Endothelial cell of umbilical vein (primary cell): ENCODE measurements around the gene NEO1. TPM values are rescaled to one million over a fixed set of nuclear protein-coding genes. Genes with fewer than 3 reads are reported as not detected.

Source experiments
- BruUV-seq: library from RNA; stranded (reverse); fragments of 400-500 nt; replicated peaks from 2 replicates; lab custom pipeline; 2021; lab: Mats Ljungman, UMichigan
- CTCF ChIA-PET: fragments of 300-600, 350-600 bp; sonication (Branson Sonifier 250); formaldehyde crosslinking; loops from one replicate; lab custom pipeline; 2021; ENCODE audit warnings: antibody characterized with exemption, inconsistent platforms; lab: Charles Lee
- POLR2A ChIA-PET: fragments of 300-600, 350-600 bp; sonication (Branson Sonifier 250); formaldehyde crosslinking; loops from one replicate; lab custom pipeline; 2021; ENCODE audit warnings: antibody characterized with exemption, inconsistent platforms; lab: Charles Lee
- DNase-seq: peaks from one replicate; pipeline ENCODE4 v3.0.0-alpha.2; 2011; ENCODE audit warnings: low read depth, low spot score
- FAIRE-seq: peaks from 2 replicates; lab custom pipeline; 2011; peaks lifted over from hg19 to GRCh38; lab: Jason Lieb, UNC
- H2AFZ ChIP-seq: 2 replicates; pipeline ENCODE4 v1.6.0; 2012; ENCODE audit warnings: low read depth, low read length, control low read depth, inconsistent platforms
- H3K27ac ChIP-seq: 2 replicates; pipeline ENCODE4 v1.5.1; 2011; ENCODE audit warnings: low read depth, mild to moderate bottlenecking, control low read depth, low read length, moderate library complexity; ENCODE audit not compliant: insufficient read depth
- H3K27me3 ChIP-seq, 2 experiments: 2 replicates each; pipeline versions ENCODE4 v1.6.0 to v1.6.1; 2011; ENCODE audit warnings: low read length in 2 of 2, mixed read lengths in 1 of 2; ENCODE audit not compliant: control insufficient read depth in 2 of 2, insufficient read depth in 2 of 2
- H3K36me3 ChIP-seq, 2 experiments: 2 replicates in 1 of 2; 3 replicates in 1 of 2; pipeline ENCODE4 v1.5.1; 2011; ENCODE audit warnings: low read length in 2 of 2, mild to moderate bottlenecking in 1 of 2, moderate library complexity in 1 of 2; ENCODE audit not compliant: control insufficient read depth in 2 of 2, insufficient read depth in 2 of 2; ENCODE audit errors: extremely low read depth in 1 of 2
- H3K4me1 ChIP-seq: 3 replicates; pipeline ENCODE4 v1.5.1; 2011; ENCODE audit warnings: mild to moderate bottlenecking, low read length; ENCODE audit not compliant: control insufficient read depth, insufficient read depth; ENCODE audit errors: extremely low read depth
- H3K4me2 ChIP-seq: 2 replicates; pipeline ENCODE4 v1.6.1; 2011; ENCODE audit warnings: low read length, control low read depth, mixed read lengths; ENCODE audit not compliant: insufficient read depth
- H3K4me3 ChIP-seq, 3 experiments: fragments of 200-600 bp in 1 of 3; sonication (generic), shearing (Covaris generic) in 1 of 3; replicated peaks in 1 of 3; 2 replicates each; pipeline ENCODE4 v1.5.1; 2011 to 2016; ENCODE audit warnings: control low read depth in 3 of 3, low read length in 3 of 3, mild to moderate bottlenecking in 2 of 3, inconsistent platforms in 1 of 3, low read depth in 1 of 3, moderate library complexity in 1 of 3; ENCODE audit not compliant: insufficient read depth in 1 of 3
- H3K79me2 ChIP-seq: 2 replicates; pipeline ENCODE4 v1.6.0; 2012; ENCODE audit warnings: low read length, inconsistent platforms; ENCODE audit not compliant: control insufficient read depth, insufficient read depth
- H3K9ac ChIP-seq: replicated peaks from 2 replicates; pipeline ENCODE3; 2011; ENCODE audit warnings: low read length, control low read depth; ENCODE audit not compliant: insufficient read depth; ENCODE audit errors: extremely low read depth
- H3K9me1 ChIP-seq: replicated peaks from 3 replicates; pipeline ENCODE4 v1.6.0; 2011; ENCODE audit warnings: mild to moderate bottlenecking, low read length; ENCODE audit not compliant: control insufficient read depth, insufficient read depth; ENCODE audit errors: extremely low read depth
- H3K9me3 ChIP-seq: replicated peaks from 2 replicates; pipeline ENCODE4 v1.5.1; 2012; ENCODE audit warnings: low read length, inconsistent platforms; ENCODE audit not compliant: control insufficient read depth, insufficient read depth
- H4K20me1 ChIP-seq: replicated peaks from 2 replicates; pipeline ENCODE3; 2011; ENCODE audit warnings: mild to moderate bottlenecking, low read length; ENCODE audit not compliant: control insufficient read depth, insufficient read depth; ENCODE audit errors: extremely low read depth
- EZH2 ChIP-seq: IDR thresholded peaks from 2 replicates; pipeline ENCODE4 v1.6.1; 2012; ENCODE audit warnings: borderline replicate concordance, low read depth, mild to moderate bottlenecking, moderate library complexity, low read length, inconsistent platforms; ENCODE audit not compliant: severe bottlenecking
- FOS ChIP-seq: IDR thresholded peaks from 2 replicates; pipeline ENCODE4 v1.6.1; 2011; ENCODE audit warnings: mild to moderate bottlenecking, low read length, moderate library complexity, borderline replicate concordance; ENCODE audit not compliant: insufficient read depth
- GATA2 ChIP-seq: IDR thresholded peaks from 2 replicates; pipeline ENCODE4 v1.7.0; 2011; ENCODE audit warnings: low read depth, mild to moderate bottlenecking, moderate library complexity, mixed read lengths, low read length; ENCODE audit not compliant: insufficient read length, insufficient read depth
- JUN ChIP-seq: IDR thresholded peaks from 2 replicates; pipeline ENCODE4 v1.6.1; 2011; ENCODE audit warnings: borderline replicate concordance, low read depth; ENCODE audit not compliant: insufficient read length, insufficient read depth
- MYC ChIP-seq: IDR thresholded peaks from one replicate; pipeline ENCODE4 v1.6.1; 2011; ENCODE audit warnings: mild to moderate bottlenecking, low read depth, low read length
- POLR2A ChIP-seq: IDR thresholded peaks from 2 replicates; pipeline ENCODE4 v1.6.1; 2012; ENCODE audit warnings: low read depth, mild to moderate bottlenecking, control low read depth, low read length
- POLR2AphosphoS5 ChIP-seq: IDR thresholded peaks from 2 replicates; pipeline ENCODE4 v1.6.1; 2012; ENCODE audit warnings: low read depth, mild to moderate bottlenecking, control low read depth, low read length, moderate library complexity; ENCODE audit not compliant: insufficient read depth
- dilution Hi-C: fragments of 300-500 bp; cut with MboI; formaldehyde crosslinking; loops from one replicate; pipeline ENCODE4 v1.15.0; 2019; ENCODE audit warnings: low sequenced_read_pairs; ENCODE audit not compliant: extremely low pct_ligation_motif_present
- intact Hi-C: fragments of 100-400 bp; cut with micrococcal nuclease; formaldehyde crosslinking; loops from one replicate; pipeline ENCODE4 v1.10.0; 2022
- polyA plus RNA-seq, 4 experiments: library from polyadenylated mRNA; depleted of rRNA in 3 of 4; stranded (reverse) in 3 of 4; unstranded in 1 of 4; fragments of >200 nt; gene quantifications; 2 replicates each; pipeline versions ENCODE4 v1.2.1 to v1.2.3, GENCODE V29; 2011 to 2012; ENCODE audit warnings: missing spikeins in 1 of 4
- total RNA-seq: library from RNA; stranded (reverse); gene quantifications from 2 replicates; pipeline ENCODE4 v1.2.3, GENCODE V29; 2021
- TF ChIP-seq, protein P1 (sequence below): IDR thresholded peaks from 2 replicates; pipeline ENCODE4 v1.6.1; 2011; ENCODE audit not compliant: insufficient read depth, insufficient read length
- TF ChIP-seq, protein P2 (sequence below), 2 donors: IDR thresholded peaks; 1 replicate in 1 of 2; 2 replicates in 1 of 2; pipeline ENCODE4 v1.5.1; 2011; ENCODE audit warnings: low read length in 2 of 2, mild to moderate bottlenecking in 2 of 2, moderate library complexity in 2 of 2, control low read depth in 1 of 2, inconsistent platforms in 1 of 2, low read depth in 1 of 2; ENCODE audit not compliant: insufficient read depth in 1 of 2; ENCODE audit errors: extremely low read depth in 1 of 2

The NEO1 gene
- total and polyA plus RNA-seq, 2 donors (not counting 3 experiments of a cell fraction or from before 2014, with no cell fraction given), result 0.12 to 0.35 TPM

DNA sequence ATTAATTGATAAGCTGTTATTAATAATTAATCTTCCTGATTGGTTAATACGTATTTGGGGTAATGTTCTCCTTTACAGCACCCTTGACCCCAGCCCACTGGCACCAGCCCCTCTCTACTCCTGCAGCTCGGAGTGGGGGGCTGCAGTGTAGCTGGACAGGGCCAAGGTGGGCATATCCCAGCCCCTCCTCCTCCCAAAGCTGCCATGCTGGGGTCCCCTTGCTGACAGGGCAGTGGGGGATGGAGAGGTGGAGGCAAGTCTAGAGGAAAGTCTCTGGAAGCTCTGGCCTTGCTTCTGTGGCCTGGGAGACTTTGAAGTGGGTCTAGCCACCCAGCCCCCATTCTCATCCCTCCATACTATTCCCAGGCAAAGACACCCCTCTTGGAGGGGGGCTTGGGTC, 280.7 kb downstream of the NEO1 start:
- no TSS peak for BruUV-seq
- intact Hi-C loops, result no loop called here
- Histone ChIP-seq H3K4me1 (no peaks in the 10 kb centered on the region), H3K4me3 (no peak overlapping the region), H3K79me2 (no peaks in the 10 kb centered on the region), H2AFZ (no peak overlapping the region), H3K9ac (no peak overlapping the region), H3K4me2 (no peak overlapping the region), H3K36me3 (no peaks in the 10 kb centered on the region), H3K9me3 (no peaks in the 10 kb centered on the region), H3K9me1 (no peaks in the 10 kb centered on the region), H3K27me3 (no peaks in the 10 kb centered on the region), H3K27ac (no peak overlapping the region), H4K20me1 (no peaks in the 10 kb centered on the region)
- TF ChIP-seq, protein P1, sequence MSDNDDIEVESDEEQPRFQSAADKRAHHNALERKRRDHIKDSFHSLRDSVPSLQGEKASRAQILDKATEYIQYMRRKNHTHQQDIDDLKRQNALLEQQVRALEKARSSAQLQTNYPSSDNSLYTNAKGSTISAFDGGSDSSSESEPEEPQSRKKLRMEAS, result no peak
- no peak for TF ChIP-seq JUN
- no peak for TF ChIP-seq POLR2A
- TF ChIP-seq, protein P2, sequence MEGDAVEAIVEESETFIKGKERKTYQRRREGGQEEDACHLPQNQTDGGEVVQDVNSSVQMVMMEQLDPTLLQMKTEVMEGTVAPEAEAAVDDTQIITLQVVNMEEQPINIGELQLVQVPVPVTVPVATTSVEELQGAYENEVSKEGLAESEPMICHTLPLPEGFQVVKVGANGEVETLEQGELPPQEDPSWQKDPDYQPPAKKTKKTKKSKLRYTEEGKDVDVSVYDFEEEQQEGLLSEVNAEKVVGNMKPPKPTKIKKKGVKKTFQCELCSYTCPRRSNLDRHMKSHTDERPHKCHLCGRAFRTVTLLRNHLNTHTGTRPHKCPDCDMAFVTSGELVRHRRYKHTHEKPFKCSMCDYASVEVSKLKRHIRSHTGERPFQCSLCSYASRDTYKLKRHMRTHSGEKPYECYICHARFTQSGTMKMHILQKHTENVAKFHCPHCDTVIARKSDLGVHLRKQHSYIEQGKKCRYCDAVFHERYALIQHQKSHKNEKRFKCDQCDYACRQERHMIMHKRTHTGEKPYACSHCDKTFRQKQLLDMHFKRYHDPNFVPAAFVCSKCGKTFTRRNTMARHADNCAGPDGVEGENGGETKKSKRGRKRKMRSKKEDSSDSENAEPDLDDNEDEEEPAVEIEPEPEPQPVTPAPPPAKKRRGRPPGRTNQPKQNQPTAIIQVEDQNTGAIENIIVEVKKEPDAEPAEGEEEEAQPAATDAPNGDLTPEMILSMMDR (IDR thresholded peaks at IDR 0.05; ENCODE audit: extremely low read depth in 1 of 2, insufficient read depth in 1 of 2, low read depth in 1 of 2, low read length in 2 of 2), result no peak
- TF ChIP-seq EZH2, result no peak
- no peak for TF ChIP-seq GATA2
- no peak for TF ChIP-seq FOS
- TF ChIP-seq MYC, result no peak
- TF ChIP-seq POLR2AphosphoS5, result no peak
- no peak for DNase-seq
- FAIRE-seq, result no peak
- ChIA-PET POLR2A (no interaction called here), CTCF (no interaction called here)
- dilution Hi-C loops, result no loop called here
